Upper lobe of left lung (tissue), 4 donors: ENCODE data around the gene TMEM184B.

Source experiments
- CTCF ChIP-seq, 6 experiments: fragments of 450-650 bp in 4 of 6; fragments of 200-600 bp in 2 of 6; sonication (generic) in 2 of 6; IDR thresholded peaks; one replicate each; pipeline ENCODE4 v1.5.1; 2016 to 2019; ENCODE audit warnings: antibody characterized with exemption in 6 of 6
- EP300 ChIP-seq, 4 donors: sonication (generic); formaldehyde crosslinking; IDR thresholded peaks; one replicate each; pipeline ENCODE4 v1.5.1; 2017; ENCODE audit warnings: antibody characterized with exemption in 4 of 4, control low read depth in 2 of 4

GRCh38 chr22:38230916-38231315 is 41.9 kb downstream of the TMEM184B start:
- no peak for TF ChIP-seq CTCF (IDR thresholded peaks at IDR 0.05)
- TF ChIP-seq EP300 (IDR thresholded peaks at IDR 0.05) = no peak
